HG02943 (cell line): Measurements from ENCODE around the gene C19orf81.

ENCODE experiments used
- ATAC-seq: cut with Tn5 transposase; IDR thresholded peaks from one replicate; pipeline ENCODE4 v1.9.1; 2021; ENCODE audit warnings: mild to moderate bottlenecking, low read depth, moderate library complexity; ENCODE audit not compliant: unreplicated experiment

Gene C19orf81

GRCh38 chr19:50657712-50658440 is 8.6 kb downstream of the C19orf81 start:
- peak; percentile 55 for ATAC-seq

- no peak for ATAC-seq
Measured at GRCh38 chr19:50658441-50659317, 9.4 kb downstream of the C19orf81 start.

- ATAC-seq = no peak
Measured at GRCh38 chr19:50659318-50660087, 10.3 kb downstream of the C19orf81 start.

- ATAC-seq = no peak
Measured at GRCh38 chr19:50660088-50660366, 10.8 kb downstream of the C19orf81 start.

- no peak for ATAC-seq
Measured at GRCh38 chr19:50661023-50661422, 11.8 kb downstream of the C19orf81 start.

GRCh38 chr19:50661766-50662650 is 12.8 kb downstream of the C19orf81 start:
- ATAC-seq = no peak

GRCh38 chr19:50662651-50663481 is 13.6 kb downstream of the C19orf81 start:
- ATAC-seq = no peak

- ATAC-seq = no peak
Measured at GRCh38 chr19:50663482-50663790, 14.2 kb downstream of the C19orf81 start.

GRCh38 chr19:50664204-50664603 is 15.0 kb downstream of the C19orf81 start:
- no peak for ATAC-seq

GRCh38 chr19:50666346-50667176 is 17.3 kb downstream of the C19orf81 start:
- no peak for ATAC-seq

- no peak for ATAC-seq
Measured at GRCh38 chr19:50667177-50667758, 18.0 kb downstream of the C19orf81 start.

- no peak for ATAC-seq
Measured at GRCh38 chr19:50667759-50668231, 18.6 kb downstream of the C19orf81 start.

- no peak for ATAC-seq
Measured at GRCh38 chr19:50668416-50668815, 19.2 kb downstream of the C19orf81 start.

GRCh38 chr19:50668879-50669278 is 19.6 kb downstream of the C19orf81 start:
- no peak for ATAC-seq

- no peak for ATAC-seq
Measured at GRCh38 chr19:50669302-50670101, 20.3 kb downstream of the C19orf81 start.

- no peak for ATAC-seq
Measured at GRCh38 chr19:50670102-50670380, 20.8 kb downstream of the C19orf81 start.

GRCh38 chr19:50673118-50673517 is 23.9 kb downstream of the C19orf81 start:
- no peak for ATAC-seq
